HG02588 (cell line): ENCODE data around the gene DESI1.
A peak's percentile ranks its signal among the peaks of the same experiment; 100 is the strongest.
"Not testable (repeated sequence)": the region's sequence is repeated elsewhere in the genome, so short reads cannot be mapped to it uniquely, and the experiment has no call there.

Source experiments
- ATAC-seq: cut with Tn5 transposase; IDR thresholded peaks from one replicate; pipeline ENCODE4 v1.9.1; 2021; ENCODE audit warnings: mild to moderate bottlenecking, moderate library complexity; ENCODE audit not compliant: unreplicated experiment

The DESI1 gene

GRCh38 chr22:41636467-41636866 lies 15.6 kb upstream of the DESI1 start:
- ATAC-seq: no peak

GRCh38 chr22:41634610-41635009 lies 13.8 kb upstream of the DESI1 start:
- ATAC-seq: not testable (repeated sequence)

DNA sequence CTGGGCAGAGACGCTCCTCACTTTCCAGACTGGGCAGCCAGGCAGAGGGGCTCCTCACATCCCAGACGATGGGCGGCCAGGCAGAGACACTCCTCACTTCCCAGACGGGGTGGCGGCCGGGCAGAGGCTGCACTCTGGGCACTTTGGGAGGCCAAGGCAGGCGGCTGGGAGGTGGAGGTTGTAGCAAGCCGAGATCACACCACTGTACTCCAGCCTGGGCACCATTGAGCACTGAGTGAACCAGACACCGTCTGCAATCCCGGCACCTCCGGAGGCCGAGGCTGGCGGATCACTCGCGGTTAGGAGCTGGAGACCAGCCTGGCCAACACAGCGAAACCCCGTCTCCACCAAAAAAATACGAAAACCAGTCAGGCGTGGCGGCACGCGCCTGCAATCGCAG lies 10.8 kb upstream of the DESI1 start:
- not testable (repeated sequence) for ATAC-seq

DNA sequence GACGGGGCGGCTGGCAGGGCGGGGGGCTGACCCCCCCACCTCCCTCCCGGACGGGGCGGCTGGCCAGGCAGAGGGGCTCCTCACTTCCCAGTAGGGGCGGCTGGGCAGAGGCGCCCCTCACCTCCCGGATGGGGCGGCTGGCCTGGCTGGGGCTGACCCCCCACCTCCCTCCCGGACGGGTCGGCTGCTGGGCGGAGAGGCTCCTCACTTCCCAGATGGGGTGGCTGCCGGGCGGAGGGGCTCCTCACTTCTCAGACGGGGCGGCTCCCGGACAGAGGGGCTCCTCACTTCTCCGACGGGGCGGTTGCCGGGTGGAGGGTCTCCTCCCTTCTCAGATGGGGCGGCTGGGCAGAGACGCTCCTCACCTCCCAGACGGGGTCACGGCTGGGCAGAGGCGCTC lies 10.3 kb upstream of the DESI1 start:
- not testable (repeated sequence) for ATAC-seq

DNA sequence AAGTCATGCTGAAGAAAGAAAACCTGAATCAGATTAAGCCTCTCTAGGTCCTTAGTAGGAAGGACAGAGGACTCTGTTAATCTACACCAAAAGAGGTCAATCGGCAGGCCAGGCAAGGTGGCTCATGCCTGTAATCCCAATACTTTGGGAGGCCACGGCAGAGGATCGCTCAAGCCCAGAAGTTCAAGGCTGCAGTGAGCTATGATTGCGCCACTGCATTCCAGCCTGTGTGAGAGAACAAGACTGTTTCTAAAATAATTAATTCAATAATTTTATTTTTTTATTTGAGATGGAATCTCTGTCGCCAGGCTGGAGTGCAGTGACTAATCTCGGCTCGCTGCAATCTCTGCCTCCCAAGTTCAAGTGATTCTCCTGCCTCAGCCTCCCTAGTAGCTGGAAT lies 4.7 kb upstream of the DESI1 start:
- no peak for ATAC-seq

DNA sequence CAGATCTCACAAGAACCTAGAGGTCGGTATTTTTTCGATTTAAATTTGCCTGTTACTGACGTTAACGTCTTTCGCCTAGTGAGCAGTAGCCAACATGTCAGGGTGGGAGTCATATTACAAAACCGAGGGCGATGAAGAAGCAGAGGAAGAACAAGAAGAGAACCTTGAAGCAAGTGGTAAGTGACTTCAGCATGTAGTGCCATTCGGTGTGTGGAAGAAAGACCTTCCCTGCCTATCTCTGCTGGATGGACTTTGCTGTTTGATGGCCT lies 1.0 kb upstream of the DESI1 start:
- ATAC-seq: no peak

DNA sequence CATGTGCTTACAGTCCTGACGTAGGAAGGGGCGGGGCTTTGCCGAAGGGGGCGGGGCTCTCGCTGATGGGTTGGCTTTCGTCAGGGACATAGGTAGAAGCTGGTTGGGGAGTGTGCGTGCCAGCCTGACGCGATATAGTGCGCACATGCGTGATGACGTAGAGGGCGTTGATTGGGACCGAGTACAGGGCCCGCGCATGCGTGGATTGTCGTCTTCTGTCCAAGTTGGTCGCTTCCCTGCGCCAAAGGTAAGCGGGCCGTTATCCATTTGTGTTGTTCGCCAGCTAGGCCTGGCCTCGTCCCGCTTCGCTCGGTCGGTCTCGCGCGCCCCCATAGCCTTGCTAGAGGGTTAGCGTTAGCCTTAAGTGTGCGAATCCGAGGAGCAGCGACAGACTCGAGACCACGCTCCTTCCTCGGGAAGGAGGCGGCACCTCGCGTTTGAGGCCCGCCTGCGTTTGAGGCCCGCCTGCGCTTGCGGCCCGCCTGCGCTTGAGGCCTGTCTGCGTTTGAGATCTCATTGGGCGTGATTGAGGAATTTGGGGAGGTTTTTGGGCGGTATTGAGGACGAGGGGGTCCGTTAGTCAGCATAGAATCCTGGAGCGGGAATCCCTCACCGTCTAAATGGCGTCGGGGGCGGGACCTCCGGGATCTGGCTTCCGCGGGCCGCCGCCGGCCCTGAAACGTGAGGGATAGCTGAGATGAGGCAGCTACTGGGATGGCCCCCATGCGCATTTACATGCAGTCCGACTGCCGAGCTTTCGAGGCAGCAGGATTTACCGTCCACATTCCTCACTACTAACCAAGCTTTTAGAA lies 462 bp upstream of the DESI1 start, which contains the start of gene XRCC6:
XRCC6 (plus strand) TSS at position 197 of the 812 bp plus-strand sequence. CDS start 710 bp downstream, outside the sequence.
- peak; percentile 73 for ATAC-seq

DNA sequence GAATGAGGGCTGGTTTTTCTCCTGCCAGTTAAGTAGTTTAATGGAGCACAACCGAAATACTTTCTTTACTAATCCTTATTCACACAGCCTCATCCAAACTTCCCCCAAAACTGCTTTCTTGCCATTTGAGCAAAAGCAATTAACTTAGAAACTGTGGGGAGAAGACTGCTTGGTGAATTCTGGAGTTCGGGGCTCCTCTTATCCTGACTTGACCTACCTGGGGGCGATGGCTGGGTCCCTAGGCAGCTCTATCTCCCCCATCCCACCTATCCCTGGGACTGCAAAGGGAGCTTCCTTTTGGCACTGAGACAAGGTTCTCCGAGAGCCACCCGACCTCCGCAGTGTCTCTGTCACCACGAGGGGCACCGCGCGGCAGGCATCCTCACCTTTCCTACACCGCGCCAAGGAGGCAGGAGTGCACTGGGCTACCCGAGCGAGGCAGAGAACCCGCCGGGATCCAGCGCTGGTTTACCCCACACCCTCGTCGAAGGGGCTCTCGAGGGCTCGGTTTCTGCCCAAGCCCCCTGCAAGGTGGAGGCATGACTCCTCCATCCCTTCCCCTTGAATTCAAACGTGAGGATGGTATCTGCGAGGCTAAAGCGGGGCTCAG lies 759 bp downstream of the DESI1 start:
- ATAC-seq: peak; percentile 19

DNA sequence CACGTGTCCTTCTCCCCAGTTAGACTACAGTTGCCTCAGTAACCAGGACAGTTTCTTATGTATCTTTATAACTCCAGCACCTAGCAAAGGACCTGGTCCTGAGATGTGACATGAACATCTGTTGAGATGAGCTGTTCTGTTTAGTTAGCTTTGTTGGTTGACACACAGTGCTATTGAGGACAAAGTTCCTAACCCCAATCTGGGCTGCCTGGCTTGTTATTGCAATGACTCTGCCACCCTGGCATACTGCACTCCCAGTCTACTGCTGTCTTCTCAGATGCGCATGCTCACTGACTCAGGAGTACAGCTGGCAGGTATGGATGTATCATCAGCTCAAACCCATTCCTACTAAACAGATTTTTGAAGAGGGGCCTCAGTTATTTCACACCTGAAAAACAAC lies 7.4 kb downstream of the DESI1 start:
- ATAC-seq: no peak

DNA sequence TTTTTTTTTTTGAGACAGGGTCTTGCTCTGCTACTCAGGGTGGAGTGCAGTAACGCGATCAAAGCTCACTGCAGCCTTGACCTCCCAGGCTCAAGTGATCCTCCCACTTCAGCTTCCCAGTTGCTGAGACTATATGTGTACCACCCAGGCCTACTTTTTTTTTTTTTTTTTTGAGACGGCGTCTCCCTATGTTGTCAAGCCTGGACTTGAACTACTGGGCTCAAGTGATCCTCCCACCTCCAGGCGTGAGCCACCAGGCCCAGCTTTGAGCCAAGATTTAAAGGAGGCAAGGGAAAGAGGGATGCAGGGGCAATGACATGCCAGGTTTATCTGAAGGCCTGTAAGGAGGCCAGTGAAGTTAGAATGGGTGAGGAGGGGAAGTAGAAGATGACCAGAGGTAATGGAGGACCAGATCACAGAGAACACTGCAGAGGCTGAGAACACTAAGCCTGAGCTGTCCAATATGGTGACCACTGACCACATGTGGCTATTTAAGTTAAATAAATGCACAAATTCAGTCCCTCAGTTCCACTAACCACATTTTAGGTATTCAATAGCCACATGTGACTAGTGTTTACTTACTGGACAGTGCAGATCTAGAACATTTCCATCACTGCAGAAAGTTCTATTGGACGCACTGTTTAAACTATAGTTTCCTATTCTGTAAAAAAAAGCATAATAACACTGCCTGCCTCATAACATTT lies 8.1 kb downstream of the DESI1 start:
- no peak for ATAC-seq

GRCh38 chr22:41608386-41608785 lies 12.5 kb downstream of the DESI1 start:
- ATAC-seq: no peak

GRCh38 chr22:41603873-41604332 lies 16.9 kb downstream of the DESI1 start:
- peak; percentile 54 for ATAC-seq

DNA sequence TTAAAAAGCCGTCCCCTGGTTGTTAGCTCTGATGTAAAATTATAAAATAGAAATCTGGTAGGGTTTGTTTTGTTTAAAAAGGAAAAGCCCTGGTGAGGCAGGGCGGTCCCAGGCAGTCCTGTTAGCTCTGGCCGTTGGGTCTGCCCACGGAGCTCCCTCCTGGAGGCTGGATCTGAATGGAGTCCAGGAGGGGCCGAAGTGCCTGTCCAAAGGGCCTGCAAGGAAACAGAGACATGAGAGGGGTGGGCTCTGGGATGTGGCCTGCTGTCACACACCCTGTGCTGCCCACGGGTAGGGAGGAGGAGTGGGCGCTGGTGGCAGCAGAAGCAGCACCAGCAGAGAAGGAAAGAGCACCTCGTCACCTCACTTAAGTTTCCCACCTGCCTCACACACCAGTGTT lies 19.9 kb downstream of the DESI1 start:
- no peak for ATAC-seq

- no peak for ATAC-seq
These were observed 21.8 kb downstream of the DESI1 start for GRCh38 chr22:41598891-41599635.

DNA sequence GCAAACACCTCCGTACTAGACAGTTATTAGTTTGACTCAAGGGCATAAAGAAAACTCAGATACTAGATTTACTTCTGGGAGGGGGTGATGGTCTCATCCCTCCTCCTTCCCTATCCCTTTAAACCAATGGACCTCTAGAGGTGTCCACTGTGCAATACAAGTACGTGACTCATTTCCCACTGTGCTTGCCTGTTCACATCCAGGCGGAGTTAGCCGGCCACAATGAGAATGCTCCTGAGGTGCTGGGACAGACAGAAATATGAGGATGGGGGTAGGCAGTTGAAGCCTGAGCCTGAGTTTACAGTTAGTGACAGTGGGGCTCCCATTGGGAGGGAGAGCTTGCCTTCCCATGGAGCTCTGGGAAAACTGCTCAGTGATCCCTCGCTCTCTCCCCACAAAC lies 22.8 kb downstream of the DESI1 start:
- ATAC-seq: no peak

- ATAC-seq: no peak
These were observed 23.2 kb downstream of the DESI1 start for GRCh38 chr22:41597635-41597953.

- ATAC-seq: no peak
These were observed 23.8 kb downstream of the DESI1 start for GRCh38 chr22:41596776-41597634.

- no peak for ATAC-seq
These were observed 25.1 kb downstream of the DESI1 start for GRCh38 chr22:41595703-41596102.

- ATAC-seq: not testable (repeated sequence)
These were observed 27.4 kb downstream of the DESI1 start for GRCh38 chr22:41593336-41593960.
